Heart left ventricle (tissue), 13 donors: ENCODE measurements around the gene CYB5A.

ENCODE experiments used
- POLR2A ChIP-seq, 2 donors: fragments of 450-650 bp; IDR thresholded peaks; one replicate each; pipeline ENCODE4 v1.6.1; 2017; ENCODE audit warnings: antibody characterized with exemption in 2 of 2, mild to moderate bottlenecking in 2 of 2, moderate library complexity in 2 of 2
- TF ChIP-seq, protein P1 (sequence below), 12 donors: fragments of 200-600 bp; sonication (generic) in 4 of 12; IDR thresholded peaks; one replicate each; pipeline versions ENCODE4 v1.5.0 to v1.8.0; 2018 to 2022; ENCODE audit warnings: antibody characterized with exemption in 12 of 12, mild to moderate bottlenecking in 5 of 12
- donor health status: ischemic (EF 13 %, LVEDD 7.1; RV severe dilation, severe dysfunction).
- donor health status: DM: no; HTN: yes; CAD: no.
- donor health status: DM: no; HTN: no; CAD: no.
- donor health status: ischemic (EF 25% LVEDD 6.9; RV normal size, moderate dysfunction).
- donor health status: ischemic (EF 25% LVEDD 5.7; RV mildly dilated, moderate dysfunction).
- donor health status: ischemic (EF 35%, LVEDD 5.7; RV mildly dilated, moderate dysfunction).
- donor health status: nonischemic (EF 11% LVEDD 7.7; RV severe dilation, severe dysfunction).
- donor health status: DM: yes; HTN: yes; CAD: no.
- donor health status: PGD.
- donor health status: ischemic (EF 29% LVEDD 5.4; RV normal size, mild dysfunction).
- donor health status: nonischemic (EF 23%, LVEDD 6.1; RV moderate dilation, normal function).

DNA sequence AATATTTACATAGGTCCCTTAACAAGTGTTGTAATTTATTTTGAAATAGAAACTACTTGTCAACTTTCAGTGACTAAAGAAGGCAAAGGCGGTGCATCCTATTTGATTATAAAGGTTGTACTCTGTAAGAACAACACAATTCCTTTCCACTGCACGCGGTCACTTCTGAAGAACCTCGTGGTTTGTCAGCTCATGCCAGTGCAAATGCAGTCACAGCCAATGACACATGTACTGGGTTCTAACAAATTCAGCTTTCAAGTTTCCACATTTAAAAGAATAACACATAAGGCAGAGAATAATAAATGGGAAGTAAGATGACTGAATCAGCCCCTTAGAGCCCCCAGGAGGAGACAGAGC lies 39.7 kb downstream of the CYB5A start:
- TF ChIP-seq, protein P1, sequence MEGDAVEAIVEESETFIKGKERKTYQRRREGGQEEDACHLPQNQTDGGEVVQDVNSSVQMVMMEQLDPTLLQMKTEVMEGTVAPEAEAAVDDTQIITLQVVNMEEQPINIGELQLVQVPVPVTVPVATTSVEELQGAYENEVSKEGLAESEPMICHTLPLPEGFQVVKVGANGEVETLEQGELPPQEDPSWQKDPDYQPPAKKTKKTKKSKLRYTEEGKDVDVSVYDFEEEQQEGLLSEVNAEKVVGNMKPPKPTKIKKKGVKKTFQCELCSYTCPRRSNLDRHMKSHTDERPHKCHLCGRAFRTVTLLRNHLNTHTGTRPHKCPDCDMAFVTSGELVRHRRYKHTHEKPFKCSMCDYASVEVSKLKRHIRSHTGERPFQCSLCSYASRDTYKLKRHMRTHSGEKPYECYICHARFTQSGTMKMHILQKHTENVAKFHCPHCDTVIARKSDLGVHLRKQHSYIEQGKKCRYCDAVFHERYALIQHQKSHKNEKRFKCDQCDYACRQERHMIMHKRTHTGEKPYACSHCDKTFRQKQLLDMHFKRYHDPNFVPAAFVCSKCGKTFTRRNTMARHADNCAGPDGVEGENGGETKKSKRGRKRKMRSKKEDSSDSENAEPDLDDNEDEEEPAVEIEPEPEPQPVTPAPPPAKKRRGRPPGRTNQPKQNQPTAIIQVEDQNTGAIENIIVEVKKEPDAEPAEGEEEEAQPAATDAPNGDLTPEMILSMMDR (IDR thresholded peaks at IDR 0.05), result no peak
- no peak for TF ChIP-seq POLR2A (IDR thresholded peaks at IDR 0.05)
